Measurements from ENCODE around the gene GPR137.

GRCh38 chr11:64266339-64266738 is 19.3 kb upstream of the GPR137 start:
- no peak for TF ChIP-seq CTCF (IDR thresholded peaks at IDR 0.05; ENCODE audit: low read length)
- no peak for TF ChIP-seq EZH2 (IDR thresholded peaks at IDR 0.05; ENCODE audit: borderline replicate concordance, low read length)

Data from OCI-LY1 (cell line).